Thyroid gland (tissue), 4 donors: ENCODE data around the gene EFNA2. TPM values are rescaled to one million over a fixed set of nuclear protein-coding genes. Genes with fewer than 3 reads are reported as not detected.

Experiments used
- DNase-seq, 2 donors: peaks; one replicate each; pipeline ENCODE4 v3.0.0-alpha.2; 2019
- H3K27ac ChIP-seq, 3 donors: fragments of 200-600 bp; sonication (generic); 1 replicate in 2 of 3; 2 replicates in 1 of 3; pipeline ENCODE4 v1.5.1; 2016 to 2019; ENCODE audit warnings: mild to moderate bottlenecking in 1 of 3, moderate library complexity in 1 of 3
- H3K27me3 ChIP-seq: fragments of 200-600 bp; sonication (generic); one replicate; pipeline ENCODE4 v1.5.1; 2019
- H3K36me3 ChIP-seq, 2 donors: fragments of 200-600 bp; sonication (generic); one replicate each; pipeline ENCODE4 v1.5.1; 2016 to 2019
- H3K4me1 ChIP-seq, 2 donors: fragments of 200-600 bp; sonication (generic); one replicate each; pipeline ENCODE4 v1.5.1; 2017 to 2019
- H3K4me3 ChIP-seq, 3 donors: fragments of 200-600 bp; sonication (generic); replicated peaks in 1 of 3; 1 replicate in 2 of 3; 2 replicates in 1 of 3; pipeline ENCODE4 v1.5.1; 2016; ENCODE audit warnings: mild to moderate bottlenecking in 1 of 3
- H3K9me3 ChIP-seq: fragments of 200-600 bp; sonication (generic); one replicate; pipeline ENCODE4 v1.5.1; 2017
- CTCF ChIP-seq, 6 experiments: fragments of 200-600 bp in 3 of 6; fragments of 450-650 bp in 3 of 6; sonication (generic) in 3 of 6; IDR thresholded peaks; one replicate each; pipeline ENCODE4 v1.5.1; 2016 to 2019; ENCODE audit warnings: antibody characterized with exemption in 6 of 6, mild to moderate bottlenecking in 2 of 6, inconsistent platforms in 1 of 6, moderate library complexity in 1 of 6
- POLR2A ChIP-seq, 2 donors: fragments of 450-650 bp; IDR thresholded peaks; one replicate each; pipeline ENCODE4 v1.6.1; 2017; ENCODE audit warnings: antibody characterized with exemption in 2 of 2, mild to moderate bottlenecking in 2 of 2, moderate library complexity in 1 of 2
- WGBS, 2 donors: methylation state at CpG; one replicate each; pipeline ENCODE4 v1.1.5; 2017; 5-methylcytosine and 5-hydroxymethylcytosine counted together
- intact Hi-C: fragments of 100-400 bp; cut with DNase I; formaldehyde crosslinking; loops from one replicate; pipeline ENCODE4 v1.15.1; 2023
- total RNA-seq, 4 donors: library from RNA; depleted of rRNA; stranded (reverse); fragments of >200 nt; gene quantifications; one replicate each; pipeline ENCODE4 v1.2.3, GENCODE V29; 2016

Gene EFNA2
- total RNA-seq, 4 donors from 2014 or later, result not detected

GRCh38 chr19:1252821-1253513, 32.7 kb upstream of the EFNA2 start:
- 0 to 1% methylated on average over 7 to 10 of the region's 26 CpGs for WGBS, 2 donors
- no peak for TF ChIP-seq POLR2A (IDR thresholded peaks at IDR 0.05)
- Histone ChIP-seq H3K27me3 (no peaks in the 10 kb centered on the region), H3K27ac (peak overlapping the region; percentile 84 to 99 (median 98)), H3K9me3 (no peaks in the 10 kb centered on the region), H3K4me3 (peak overlapping the region in 1 of 3 donors; percentile 83), H3K4me1 (peaks cover 38 to 64% of the 10 kb centered on the region in 2 donors), H3K36me3 (peaks cover 56 to 60% of the 10 kb centered on the region in 2 donors)
- peak; percentile 87 to 91 for DNase-seq
- intact Hi-C loops, result no loop called here

- Histone ChIP-seq H3K4me3 (peak overlapping the region in 1 of 3 donors; percentile 83), H3K4me1 (peaks cover 35 to 68% of the 10 kb centered on the region in 2 donors), H3K27me3 (no peaks in the 10 kb centered on the region), H3K27ac (peak overlapping the region; percentile 84 to 99 (median 98)), H3K9me3 (no peaks in the 10 kb centered on the region), H3K36me3 (peaks cover 56 to 66% of the 10 kb centered on the region in 2 donors)
- TF ChIP-seq POLR2A (IDR thresholded peaks at IDR 0.05) (no peak), CTCF (IDR thresholded peaks at IDR 0.05) (no peak)
- DNase-seq, result no peak
- intact Hi-C loops, result no loop called here
- 36 to 42% methylated on average over 9 to 17 of the region's 23 CpGs for WGBS, 2 donors
Measured at GRCh38 chr19:1253514-1254080, 32.1 kb upstream of the EFNA2 start.

GRCh38 chr19:1254081-1254527, 31.6 kb upstream of the EFNA2 start:
- Histone ChIP-seq H3K9me3 (no peaks in the 10 kb centered on the region), H3K27ac (peak overlapping the region; percentile 84 to 99 (median 98)), H3K36me3 (peaks cover 56 to 69% of the 10 kb centered on the region in 2 donors), H3K27me3 (no peaks in the 10 kb centered on the region), H3K4me1 (peaks cover 35 to 73% of the 10 kb centered on the region in 2 donors), H3K4me3 (peak overlapping the region in 1 of 3 donors; percentile 83)
- 86 to 93% methylated on average over 21 to 26 of the region's 37 CpGs for WGBS, 2 donors
- intact Hi-C loops, result no loop called here
- TF ChIP-seq POLR2A (IDR thresholded peaks at IDR 0.05) (no peak), CTCF (IDR thresholded peaks at IDR 0.05) (no peak)
- no peak for DNase-seq

DNA sequence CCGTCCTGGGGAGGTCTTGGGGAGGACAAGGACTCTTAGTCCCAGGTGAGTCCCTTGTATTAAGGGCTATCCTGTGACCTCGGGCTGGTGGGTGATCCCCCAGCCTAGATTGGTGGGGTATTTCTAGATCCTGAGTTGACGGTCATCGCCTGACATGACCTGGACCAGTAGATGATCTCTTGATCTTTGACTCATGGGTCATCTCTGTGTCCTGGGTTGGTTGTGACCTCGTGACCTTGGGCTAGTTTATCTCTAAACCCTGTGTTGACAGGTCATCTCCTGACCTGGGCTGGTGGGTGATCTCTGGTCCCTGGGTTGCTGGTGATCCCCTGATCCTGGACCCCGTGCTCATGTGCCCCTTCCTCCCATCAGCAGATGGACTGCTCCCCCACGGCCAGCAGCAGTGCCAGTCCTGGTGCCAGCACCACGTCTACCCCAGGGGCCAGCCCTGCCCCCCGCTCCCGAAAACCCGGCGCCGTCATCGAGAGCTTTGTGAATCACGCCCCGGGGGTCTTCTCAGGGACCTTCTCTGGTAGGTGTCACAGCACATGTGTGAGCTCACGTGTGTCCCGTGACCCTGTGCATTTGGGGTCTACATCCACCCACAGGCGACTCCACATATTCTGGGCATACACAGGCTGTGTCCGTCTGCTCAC, 31.0 kb upstream of the EFNA2 start:
- peaks cover 35 to 79% of the 10 kb centered on the region in 2 donors for H3K4me1 ChIP-seq
- H3K36me3 ChIP-seq, result peaks cover 56 to 69% of the 10 kb centered on the region in 2 donors
- intact Hi-C loops, result no loop called here
- H3K27ac ChIP-seq, result peak overlapping the region; percentile 33 to 99 (median 98)
- H3K27me3 ChIP-seq, result no peaks in the 10 kb centered on the region
- DNase-seq, result no peak
- H3K9me3 ChIP-seq, result no peaks in the 10 kb centered on the region
- TF ChIP-seq POLR2A (IDR thresholded peaks at IDR 0.05), result no peak
- TF ChIP-seq CTCF (IDR thresholded peaks at IDR 0.05), result no peak
- 87 to 97% methylated on average over 13 to 18 of the region's 20 CpGs for WGBS, 2 donors
- H3K4me3 ChIP-seq, result peak overlapping the region in 1 of 3 donors; percentile 83

GRCh38 chr19:1255186-1256161, 30.2 kb upstream of the EFNA2 start:
- H3K36me3 ChIP-seq, result peaks cover 50 to 65% of the 10 kb centered on the region in 2 donors
- WGBS, 2 donors, result 92 to 96% methylated on average over 40 to 41 of the region's 52 CpGs
- DNase-seq, result no peak
- intact Hi-C loops, result no loop called here
- H3K27ac ChIP-seq, result peak overlapping the region in 2 of 3 donors; percentile 98 to 99
- H3K9me3 ChIP-seq, result no peaks in the 10 kb centered on the region
- no peak overlapping the region for H3K4me3 ChIP-seq
- peaks cover 39 to 86% of the 10 kb centered on the region in 2 donors for H3K4me1 ChIP-seq
- no peaks in the 10 kb centered on the region for H3K27me3 ChIP-seq
- TF ChIP-seq CTCF (IDR thresholded peaks at IDR 0.05) (no peak), POLR2A (IDR thresholded peaks at IDR 0.05) (no peak)
